Activated naive CD4-positive, alpha-beta T cell treated with anti-CD3 and anti-CD28 coated beads, Interleukin-2, amount 50 U/mL, for 72 hours (primary cell): ENCODE measurements around the gene SEMA3F. TPM values are rescaled to one million over a fixed set of nuclear protein-coding genes. Genes with fewer than 3 reads are reported as not detected.

Experiments used
- ATAC-seq, 2 donors: fragments of 150-1000 bp; cut with Tn5 transposase; 2 replicates each; pipeline ENCODE4 v1.10.0; 2021; ENCODE audit warnings: mild to moderate bottlenecking in 2 of 2, moderate library complexity in 2 of 2
- DNase-seq, 2 donors: peaks; one replicate each; pipeline ENCODE4 v3.0.0; 2021 to 2022; ENCODE audit warnings: low spot score in 2 of 2
- H3K27ac Mint-ChIP-seq, 2 donors: one replicate each; pipeline ENCODE4 v1.8.0; 2022; ENCODE audit warnings: mild to moderate bottlenecking in 2 of 2, mixed read lengths in 2 of 2
- H3K36me3 Mint-ChIP-seq, 2 donors: one replicate each; pipeline ENCODE4 v1.8.0; 2022; ENCODE audit warnings: mixed read lengths in 2 of 2
- H3K9me3 Mint-ChIP-seq, 2 donors: one replicate each; pipeline ENCODE4 v1.8.0; 2022; ENCODE audit warnings: mixed read lengths in 2 of 2
- total RNA-seq, 2 donors: library from RNA; stranded (reverse); gene quantifications; one replicate each; pipeline ENCODE4 v1.2.3, GENCODE V29; 2022

Gene SEMA3F
- total RNA-seq, 2 donors from 2014 or later = 0.32 to 0.54 TPM

DNA sequence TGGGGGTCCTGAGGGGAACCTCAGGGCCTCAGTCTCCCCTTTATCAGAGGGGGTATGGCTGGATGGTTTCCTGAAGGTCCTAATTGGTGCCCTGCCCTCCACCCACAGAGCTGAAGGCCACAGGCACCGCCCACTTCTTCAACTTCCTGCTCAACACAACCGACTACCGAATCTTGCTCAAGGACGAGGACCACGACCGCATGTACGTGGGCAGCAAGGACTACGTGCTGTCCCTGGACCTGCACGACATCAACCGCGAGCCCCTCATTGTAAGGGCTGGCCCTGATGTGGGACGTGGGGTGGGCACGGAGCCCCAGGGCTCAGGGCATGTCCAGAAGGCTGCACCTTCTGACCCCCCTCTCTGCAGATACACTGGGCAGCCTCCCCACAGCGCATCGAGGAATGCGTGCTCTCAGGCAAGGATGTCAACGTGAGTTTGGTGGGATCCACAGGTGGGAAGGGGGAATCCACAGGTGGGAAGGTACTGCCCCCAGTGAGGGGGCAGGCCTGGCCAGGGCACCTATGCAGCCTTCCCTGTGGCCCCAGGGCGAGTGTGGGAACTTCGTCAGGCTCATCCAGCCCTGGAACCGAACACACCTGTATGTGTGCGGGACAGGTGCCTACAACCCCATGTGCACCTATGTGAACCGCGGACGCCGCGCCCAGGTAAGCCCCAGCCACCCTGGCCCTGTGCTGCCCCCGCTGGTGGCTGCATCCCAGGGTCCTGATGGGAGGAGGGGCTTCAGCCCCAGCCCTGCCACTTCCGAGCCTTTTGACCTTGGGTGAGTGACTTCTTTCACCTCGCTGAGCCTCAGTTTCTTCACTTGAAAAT is 18.8 kb downstream of the SEMA3F start:
- Mint-ChIP-seq H3K27ac (peak overlapping the region in 1 of 2 donors; percentile 50), H3K9me3 (no peaks in the 10 kb centered on the region), H3K36me3 (no peaks in the 10 kb centered on the region)
- no peak for DNase-seq
- no peak for ATAC-seq

GRCh38 chr3:50174517-50174895 is 19.4 kb downstream of the SEMA3F start:
- Mint-ChIP-seq H3K27ac (no peak overlapping the region), H3K36me3 (no peaks in the 10 kb centered on the region)

DNA sequence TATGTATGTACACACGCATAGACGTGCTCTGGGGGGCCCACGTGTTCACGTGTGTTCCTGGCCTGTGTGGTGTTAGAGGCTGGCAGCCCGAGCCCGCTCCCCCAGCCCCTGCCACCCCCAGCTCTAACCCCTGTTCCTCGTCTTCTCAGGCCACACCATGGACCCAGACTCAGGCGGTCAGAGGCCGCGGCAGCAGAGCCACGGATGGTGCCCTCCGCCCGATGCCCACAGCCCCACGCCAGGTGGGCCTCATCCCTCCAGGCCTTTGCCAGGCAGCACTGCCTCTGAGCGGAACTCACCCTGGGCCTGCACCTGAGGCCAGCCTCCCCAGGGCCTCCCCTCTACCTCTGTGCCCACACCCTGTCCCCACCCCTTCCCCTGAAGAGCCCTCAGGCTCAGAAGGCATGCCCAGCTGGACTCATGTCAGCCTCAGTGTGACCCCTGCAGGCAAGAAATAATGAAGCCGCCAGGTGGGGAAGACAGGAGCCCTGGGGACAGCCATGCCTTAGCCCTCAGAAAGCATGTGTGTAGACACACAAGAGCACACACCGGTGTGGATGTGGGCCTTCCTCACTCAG is 19.9 kb downstream of the SEMA3F start:
- Mint-ChIP-seq H3K36me3 (no peaks in the 10 kb centered on the region), H3K9me3 (no peaks in the 10 kb centered on the region), H3K27ac (no peak overlapping the region)
- ATAC-seq (no peak), DNase-seq (no peak)

More at GRCh38 chr3:50174517-50174895, 19.4 kb downstream of the SEMA3F start:
- ATAC-seq (no peak), DNase-seq (no peak)
- no peaks in the 10 kb centered on the region for H3K9me3 Mint-ChIP-seq

- ATAC-seq = no peak
- Mint-ChIP-seq H3K36me3 (no peaks in the 10 kb centered on the region), H3K9me3 (no peaks in the 10 kb centered on the region), H3K27ac (no peak overlapping the region)
- no peak for DNase-seq
Observed at GRCh38 chr3:50177346-50177745, 22.2 kb downstream of the SEMA3F start.

- Mint-ChIP-seq H3K36me3 (no peaks in the 10 kb centered on the region), H3K27ac (no peak overlapping the region), H3K9me3 (no peaks in the 10 kb centered on the region)
- DNase-seq (no peak), ATAC-seq (no peak)
Observed at GRCh38 chr3:50179710-50180109, 24.6 kb downstream of the SEMA3F start.

DNA sequence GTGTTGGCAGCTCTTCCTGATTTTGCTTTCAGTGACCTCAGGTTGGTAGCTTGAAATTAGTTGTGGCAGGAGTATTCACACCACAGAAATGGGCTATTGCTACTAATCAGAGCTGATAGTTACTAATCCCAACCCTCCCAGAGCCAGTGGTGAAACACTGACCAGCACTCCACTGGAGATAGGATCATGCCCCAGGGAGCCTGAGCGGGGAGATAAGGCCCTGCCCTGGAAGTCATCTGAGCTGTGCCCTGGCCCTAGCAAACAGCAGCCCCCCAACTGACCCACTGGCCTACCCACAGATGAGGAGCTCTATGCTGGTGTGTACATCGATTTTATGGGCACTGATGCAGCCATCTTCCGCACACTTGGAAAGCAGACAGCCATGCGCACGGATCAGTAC is 26.9 kb downstream of the SEMA3F start:
- H3K27ac Mint-ChIP-seq = no peak overlapping the region
- no peaks in the 10 kb centered on the region for H3K36me3 Mint-ChIP-seq
- H3K9me3 Mint-ChIP-seq = no peaks in the 10 kb centered on the region
- no peak for ATAC-seq
- no peak for DNase-seq

DNA sequence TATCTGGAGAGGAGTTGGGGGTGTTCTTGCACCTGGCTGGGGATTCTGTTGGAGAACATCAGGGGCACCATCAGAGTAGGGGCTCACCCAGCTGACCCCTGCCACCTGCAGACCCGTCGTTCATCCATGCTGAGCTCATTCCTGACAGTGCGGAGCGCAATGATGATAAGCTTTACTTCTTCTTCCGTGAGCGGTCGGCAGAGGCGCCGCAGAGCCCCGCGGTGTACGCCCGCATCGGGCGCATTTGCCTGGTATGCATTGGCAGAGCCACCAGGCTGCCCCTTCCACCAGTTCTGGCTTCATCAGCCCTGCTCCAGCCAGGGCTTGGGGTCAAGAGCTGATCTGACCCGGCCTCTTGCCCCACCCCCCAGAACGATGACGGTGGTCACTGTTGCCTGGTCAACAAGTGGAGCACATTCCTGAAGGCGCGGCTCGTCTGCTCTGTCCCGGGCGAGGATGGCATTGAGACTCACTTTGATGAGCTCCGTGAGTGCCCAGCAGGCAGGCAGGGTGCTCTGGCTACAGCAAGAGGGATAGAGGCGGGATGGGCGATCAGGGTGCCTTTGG is 27.5 kb downstream of the SEMA3F start:
- ATAC-seq (no peak), DNase-seq (no peak)
- Mint-ChIP-seq H3K27ac (no peak overlapping the region), H3K36me3 (no peaks in the 10 kb centered on the region), H3K9me3 (no peaks in the 10 kb centered on the region)

DNA sequence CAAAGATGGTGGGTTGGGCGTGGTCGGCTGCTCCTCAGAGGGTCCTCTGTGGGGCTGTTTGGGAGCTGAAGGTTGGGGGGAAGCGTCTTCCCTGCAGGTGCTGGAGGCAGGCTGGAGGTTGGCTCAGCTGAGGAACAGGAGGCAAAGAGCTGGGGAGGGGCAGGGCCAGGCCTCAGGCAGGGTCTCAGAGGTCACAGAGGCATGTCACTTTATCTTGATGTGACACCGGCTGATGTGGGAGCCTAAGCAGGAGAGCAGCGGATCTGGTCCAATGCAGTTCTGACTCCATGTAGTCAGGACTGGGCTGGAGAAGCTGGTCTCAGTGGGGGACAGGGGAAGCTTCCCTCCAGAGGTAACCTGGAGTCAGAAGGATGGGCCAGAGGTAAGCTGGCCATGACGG is 28.6 kb downstream of the SEMA3F start:
- no peak overlapping the region for H3K27ac Mint-ChIP-seq
- no peaks in the 10 kb centered on the region for H3K9me3 Mint-ChIP-seq
- ATAC-seq (no peak), DNase-seq (no peak)
- no peaks in the 10 kb centered on the region for H3K36me3 Mint-ChIP-seq

GRCh38 chr3:50184242-50184978 is 29.3 kb downstream of the SEMA3F start:
- no peak for ATAC-seq
- H3K27ac Mint-ChIP-seq = no peak overlapping the region
- no peak for DNase-seq
- no peaks in the 10 kb centered on the region for H3K36me3 Mint-ChIP-seq
- no peaks in the 10 kb centered on the region for H3K9me3 Mint-ChIP-seq

DNA sequence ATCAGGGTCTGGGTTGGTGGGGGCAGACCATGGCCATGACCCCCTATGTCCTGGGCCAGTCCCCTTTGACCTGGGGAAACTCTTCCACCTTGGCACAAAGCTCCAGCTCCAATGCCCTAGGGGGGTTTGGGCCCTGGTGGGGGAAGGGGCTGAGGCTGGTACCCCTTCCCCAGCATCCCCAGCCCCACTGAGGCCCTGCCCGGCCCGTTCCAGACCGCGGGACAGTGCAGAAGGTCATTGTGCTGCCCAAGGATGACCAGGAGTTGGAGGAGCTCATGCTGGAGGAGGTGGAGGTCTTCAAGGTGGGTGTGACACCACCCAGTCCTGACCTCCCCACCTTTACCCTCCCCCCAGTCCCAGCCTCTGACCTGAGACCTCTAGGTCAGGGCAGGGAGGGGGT is 30.1 kb downstream of the SEMA3F start:
- Mint-ChIP-seq H3K27ac (no peak overlapping the region), H3K9me3 (no peaks in the 10 kb centered on the region), H3K36me3 (no peaks in the 10 kb centered on the region)
- DNase-seq (no peak), ATAC-seq (no peak)

- ATAC-seq = no peak
- Mint-ChIP-seq H3K9me3 (no peaks in the 10 kb centered on the region), H3K36me3 (no peaks in the 10 kb centered on the region), H3K27ac (no peak overlapping the region)
- no peak for DNase-seq
Observed at GRCh38 chr3:50186096-50186495, 31.0 kb downstream of the SEMA3F start.

DNA sequence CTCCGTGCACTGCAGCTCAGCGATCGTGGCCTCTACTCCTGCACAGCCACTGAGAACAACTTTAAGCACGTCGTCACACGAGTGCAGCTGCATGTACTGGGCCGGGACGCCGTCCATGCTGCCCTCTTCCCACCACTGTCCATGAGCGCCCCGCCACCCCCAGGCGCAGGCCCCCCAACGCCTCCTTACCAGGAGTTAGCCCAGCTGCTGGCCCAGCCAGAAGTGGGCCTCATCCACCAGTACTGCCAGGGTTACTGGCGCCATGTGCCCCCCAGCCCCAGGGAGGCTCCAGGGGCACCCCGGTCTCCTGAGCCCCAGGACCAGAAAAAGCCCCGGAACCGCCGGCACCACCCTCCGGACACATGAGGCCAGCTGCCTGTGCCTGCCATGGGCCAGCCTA is 32.6 kb downstream of the SEMA3F start:
- no peak for ATAC-seq
- Mint-ChIP-seq H3K9me3 (no peaks in the 10 kb centered on the region), H3K27ac (no peak overlapping the region), H3K36me3 (no peaks in the 10 kb centered on the region)
- no peak for DNase-seq

DNA sequence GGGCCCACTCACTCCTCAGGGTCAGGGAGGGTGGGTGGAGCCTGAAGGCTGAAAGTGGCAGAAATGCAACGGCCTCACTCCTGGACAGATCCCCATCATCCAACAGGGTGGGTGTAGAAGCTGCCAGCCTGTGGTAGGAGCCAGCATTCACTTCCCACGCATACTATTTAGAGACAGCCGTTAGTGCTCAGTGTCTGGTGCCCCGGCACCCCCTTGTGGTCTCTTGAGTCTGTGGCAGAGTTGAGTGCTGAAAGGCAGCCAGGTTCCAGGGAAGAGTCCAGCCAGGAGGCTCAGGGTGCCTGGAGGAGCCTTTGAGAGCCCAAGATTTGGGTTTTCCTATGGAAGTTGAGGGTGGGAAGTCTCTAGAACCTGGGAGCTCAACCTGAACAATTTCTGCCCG is 34.1 kb downstream of the SEMA3F start:
- no peaks in the 10 kb centered on the region for H3K9me3 Mint-ChIP-seq

DNA sequence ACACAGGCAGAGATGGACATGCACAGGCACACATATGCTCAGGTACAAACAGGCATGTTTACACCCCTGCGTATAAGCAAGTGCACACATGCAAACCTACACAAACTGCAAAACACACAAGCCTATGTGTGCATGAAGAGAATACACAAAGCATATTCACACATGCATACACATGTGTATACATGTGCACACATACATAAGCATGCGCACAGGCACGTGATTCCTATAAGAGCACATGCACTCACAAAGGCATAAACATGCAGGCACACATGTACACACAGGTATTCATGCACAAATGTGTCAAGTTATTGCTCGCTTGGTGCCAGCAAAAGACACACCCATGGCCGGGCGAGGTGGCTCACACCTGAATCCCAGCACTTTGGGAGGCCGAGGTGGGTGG is 34.9 kb downstream of the SEMA3F start:
- DNase-seq (no peak), ATAC-seq (no peak)
- Mint-ChIP-seq H3K9me3 (no peaks in the 10 kb centered on the region), H3K36me3 (no peaks in the 10 kb centered on the region), H3K27ac (no peak overlapping the region)

More for the DNA sequence above, 34.1 kb downstream of the SEMA3F start:
- ATAC-seq (peak; percentile 48 to 63), DNase-seq (peak in 1 of 2 donors; percentile 41)
- Mint-ChIP-seq H3K27ac (no peak overlapping the region), H3K36me3 (no peaks in the 10 kb centered on the region)

DNA sequence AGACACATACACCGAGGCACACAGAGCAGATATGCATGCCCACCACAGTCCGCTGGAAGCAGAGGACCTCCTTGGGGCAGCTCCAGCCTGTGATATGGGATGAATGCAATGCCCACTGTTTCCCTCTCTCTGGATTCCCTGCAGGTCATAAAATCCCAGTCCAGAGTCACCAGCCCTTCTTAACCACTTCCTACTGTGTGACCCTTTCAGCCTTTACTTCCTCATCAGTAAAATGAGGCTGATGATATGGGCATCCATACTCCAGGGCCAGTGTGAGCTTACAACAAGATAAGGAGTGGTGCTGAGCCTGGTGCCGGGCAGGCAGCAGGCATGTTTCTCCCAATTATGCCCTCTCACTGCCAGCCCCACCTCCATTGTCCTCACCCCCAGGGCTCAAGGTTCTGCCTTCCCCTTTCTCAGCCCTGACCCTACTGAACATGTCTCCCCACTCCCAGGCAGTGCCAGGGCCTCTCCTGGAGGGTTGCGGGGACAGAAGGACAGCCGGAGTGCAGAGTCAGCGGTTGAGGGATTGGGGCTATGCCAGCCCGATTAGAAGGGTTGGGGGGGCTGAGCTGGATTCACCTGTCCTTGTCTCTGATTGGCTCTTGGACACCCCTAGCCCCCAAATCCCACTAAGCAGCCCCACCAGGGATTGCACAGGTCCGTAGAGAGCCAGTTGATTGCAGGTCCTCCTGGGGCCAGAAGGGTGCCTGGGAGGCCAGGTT is 36.0 kb downstream of the SEMA3F start, which contains the start of gene GNAT1:
Gene GNAT1 (plus strand): TSS at position 675 of the 725 bp plus-strand sequence. CDS start 116 bp downstream, outside the sequence.
- DNase-seq = no peak
- ATAC-seq = no peak
- Mint-ChIP-seq H3K36me3 (no peaks in the 10 kb centered on the region), H3K9me3 (no peaks in the 10 kb centered on the region), H3K27ac (no peak within 1 kb of the TSS)

- Mint-ChIP-seq H3K27ac (no peak overlapping the region), H3K9me3 (no peaks in the 10 kb centered on the region), H3K36me3 (no peaks in the 10 kb centered on the region)
- ATAC-seq = no peak
- no peak for DNase-seq
Observed at GRCh38 chr3:50192124-50192523, 37.0 kb downstream of the SEMA3F start.
